Neutrophil (primary cell): ENCODE data around the gene CAMK2G.

Experiments used
- H3K27ac ChIP-seq: fragments of 200-600 bp; sonication (generic); 2 replicates; pipeline ENCODE4 v1.5.1; 2016; ENCODE audit warnings: mild to moderate bottlenecking, moderate library complexity
- H3K27me3 ChIP-seq: fragments of 200-600 bp; sonication (generic); 2 replicates; pipeline ENCODE4 v1.6.0; 2016; ENCODE audit warnings: mild to moderate bottlenecking
- H3K36me3 ChIP-seq: fragments of 200-600 bp; sonication (generic); 2 replicates; pipeline ENCODE4 v1.5.1; 2017
- H3K4me1 ChIP-seq, 2 experiments: fragments of 200-600 bp in 1 of 2; sonication (generic) in 1 of 2; 1 replicate in 1 of 2; 2 replicates in 1 of 2; pipeline versions ENCODE4 v1.5.1 to v1.6.1; 2013 to 2016; ENCODE audit warnings: low read depth in 1 of 2, low read length in 1 of 2, mild to moderate bottlenecking in 1 of 2, moderate library complexity in 1 of 2; ENCODE audit not compliant: control insufficient read depth in 1 of 2, insufficient read depth in 1 of 2
- H3K4me3 ChIP-seq, 2 experiments: fragments of 200-600 bp in 1 of 2; sonication (generic) in 1 of 2; 1 replicate in 1 of 2; 2 replicates in 1 of 2; pipeline ENCODE4 v1.5.1; 2013 to 2016; ENCODE audit warnings: low read depth in 1 of 2, low read length in 1 of 2, mild to moderate bottlenecking in 1 of 2, moderate library complexity in 1 of 2
- H3K9me3 ChIP-seq: fragments of 200-600 bp; sonication (generic); 2 replicates; pipeline ENCODE4 v1.5.1; 2016
- TF ChIP-seq, protein P1 (sequence below): fragments of 200-600 bp; sonication (generic); IDR thresholded peaks from 2 replicates; pipeline ENCODE4 v1.5.1; 2016; ENCODE audit warnings: antibody characterized with exemption

Gene CAMK2G

DNA sequence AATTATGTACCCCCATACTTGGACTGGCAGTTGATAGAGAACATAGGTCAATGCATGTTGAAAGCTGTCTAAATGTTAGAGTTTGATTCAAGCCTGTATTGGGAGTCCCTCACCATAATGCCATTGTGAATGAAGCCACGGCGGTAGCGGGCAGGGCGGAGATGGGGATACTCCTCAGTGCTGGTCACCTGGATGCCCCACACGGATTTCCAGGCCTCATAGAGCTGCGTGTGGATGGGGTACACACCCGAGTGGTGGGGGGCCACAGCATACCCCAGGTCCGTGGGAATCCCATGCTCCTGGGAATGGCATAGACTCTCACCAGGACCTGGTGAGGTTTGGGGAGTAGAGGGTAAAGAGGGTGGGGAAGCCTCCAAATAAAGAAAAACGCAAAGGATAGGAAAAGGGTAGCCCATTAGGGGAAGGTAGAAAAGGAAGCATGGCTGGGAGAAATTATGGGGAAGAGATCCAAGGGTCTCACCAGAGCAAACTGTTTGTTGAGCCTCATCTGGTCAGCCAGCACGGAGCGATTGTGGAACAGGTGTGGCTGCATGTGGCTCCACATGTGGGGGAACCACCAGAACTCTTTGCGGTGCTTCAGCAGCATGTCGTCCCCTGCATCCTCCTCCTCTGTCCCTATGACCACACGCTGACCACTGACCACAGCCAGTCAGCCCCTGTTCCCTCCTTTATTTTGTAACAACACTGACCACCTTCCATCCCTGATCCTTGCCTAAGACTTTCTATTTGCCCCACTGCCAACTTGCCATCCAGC, 68.0 kb downstream of the CAMK2G start:
- Histone ChIP-seq H3K36me3 (peaks cover 72% of the 10 kb centered on the region), H3K27me3 (no peaks in the 10 kb centered on the region), H3K4me3 (no peak overlapping the region), H3K9me3 (no peaks in the 10 kb centered on the region), H3K4me1 (peaks cover 18 to 27% of the 10 kb centered on the region in 2 experiments), H3K27ac (no peak overlapping the region)
- TF ChIP-seq, protein P1, sequence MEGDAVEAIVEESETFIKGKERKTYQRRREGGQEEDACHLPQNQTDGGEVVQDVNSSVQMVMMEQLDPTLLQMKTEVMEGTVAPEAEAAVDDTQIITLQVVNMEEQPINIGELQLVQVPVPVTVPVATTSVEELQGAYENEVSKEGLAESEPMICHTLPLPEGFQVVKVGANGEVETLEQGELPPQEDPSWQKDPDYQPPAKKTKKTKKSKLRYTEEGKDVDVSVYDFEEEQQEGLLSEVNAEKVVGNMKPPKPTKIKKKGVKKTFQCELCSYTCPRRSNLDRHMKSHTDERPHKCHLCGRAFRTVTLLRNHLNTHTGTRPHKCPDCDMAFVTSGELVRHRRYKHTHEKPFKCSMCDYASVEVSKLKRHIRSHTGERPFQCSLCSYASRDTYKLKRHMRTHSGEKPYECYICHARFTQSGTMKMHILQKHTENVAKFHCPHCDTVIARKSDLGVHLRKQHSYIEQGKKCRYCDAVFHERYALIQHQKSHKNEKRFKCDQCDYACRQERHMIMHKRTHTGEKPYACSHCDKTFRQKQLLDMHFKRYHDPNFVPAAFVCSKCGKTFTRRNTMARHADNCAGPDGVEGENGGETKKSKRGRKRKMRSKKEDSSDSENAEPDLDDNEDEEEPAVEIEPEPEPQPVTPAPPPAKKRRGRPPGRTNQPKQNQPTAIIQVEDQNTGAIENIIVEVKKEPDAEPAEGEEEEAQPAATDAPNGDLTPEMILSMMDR: no peak

DNA sequence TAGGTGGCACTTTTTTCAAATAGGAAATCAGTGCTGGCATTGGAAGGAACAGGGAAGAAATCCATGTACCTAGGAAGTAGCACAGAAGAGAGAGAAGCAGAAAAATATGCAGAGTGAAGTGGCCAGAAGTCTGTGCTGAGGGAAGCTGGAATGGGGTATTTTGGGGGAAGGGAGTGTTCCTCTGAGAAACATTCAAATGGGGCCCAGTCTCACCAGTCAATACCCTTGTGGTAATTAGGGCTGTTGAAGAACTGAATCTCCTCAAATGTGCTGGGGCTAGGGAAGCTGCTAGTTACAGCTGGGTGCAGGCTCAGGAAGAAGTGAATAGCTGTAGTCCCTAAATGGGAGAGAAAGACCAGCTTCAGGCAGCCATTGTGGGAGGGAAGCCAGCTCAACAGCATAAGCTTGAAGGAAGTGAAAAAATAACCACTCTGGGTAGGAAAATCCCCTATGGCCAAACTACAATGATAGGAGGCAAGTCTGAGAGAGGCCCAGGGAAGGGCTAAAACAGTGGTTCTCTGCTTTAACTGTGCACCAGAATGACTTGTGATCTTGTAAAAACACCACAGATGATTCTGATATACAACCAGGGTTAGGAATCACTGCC, 70.6 kb downstream of the CAMK2G start:
- TF ChIP-seq, protein P1: no peak
- no peaks in the 10 kb centered on the region for H3K27me3 ChIP-seq
- peaks cover 98% of the 10 kb centered on the region for H3K36me3 ChIP-seq
- no peak overlapping the region for H3K4me3 ChIP-seq
- peaks cover 0 to 6% of the 10 kb centered on the region in 2 experiments for H3K4me1 ChIP-seq
- no peaks in the 10 kb centered on the region for H3K9me3 ChIP-seq
- peak overlapping the region; percentile 9 for H3K27ac ChIP-seq

DNA sequence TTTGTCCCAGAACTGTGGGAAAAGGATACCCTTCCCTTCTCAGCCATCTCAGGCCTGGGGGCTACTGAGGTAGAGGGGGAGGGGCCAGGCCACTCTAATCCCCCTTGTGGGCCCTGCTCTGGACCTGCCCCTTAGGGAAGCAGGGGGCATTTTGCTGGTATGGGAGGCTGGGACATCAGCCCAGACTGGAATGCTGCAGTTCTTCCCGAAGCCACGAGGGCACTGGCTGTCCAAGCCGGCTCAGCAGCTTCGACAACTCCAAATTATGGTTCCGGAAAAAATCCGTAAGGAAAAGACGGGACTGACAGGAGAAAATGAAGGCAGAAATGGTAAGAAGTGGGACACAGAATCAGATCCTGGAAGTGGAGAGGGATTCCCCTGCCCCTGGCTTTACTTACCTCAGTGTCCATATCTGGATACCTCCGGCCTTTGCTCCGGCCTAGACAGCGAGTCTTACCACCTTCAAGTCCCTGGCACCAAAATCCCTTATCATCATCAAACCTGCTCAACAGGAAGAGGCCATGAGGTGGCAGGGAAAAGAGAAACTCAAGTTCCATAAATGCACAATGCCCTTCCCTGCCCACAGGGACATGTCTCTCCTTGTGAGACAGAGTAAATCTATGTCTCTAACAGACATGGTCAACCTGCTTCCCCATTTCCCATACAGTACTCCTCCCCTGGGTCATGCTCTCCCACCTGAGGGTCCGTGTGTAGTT, 71.9 kb downstream of the CAMK2G start:
- TF ChIP-seq, protein P1: no peak
- Histone ChIP-seq H3K36me3 (peaks cover 100% of the 10 kb centered on the region), H3K9me3 (no peaks in the 10 kb centered on the region), H3K27ac (peak overlapping the region; percentile 14), H3K4me3 (no peak overlapping the region), H3K27me3 (no peaks in the 10 kb centered on the region), H3K4me1 (peaks cover 0 to 6% of the 10 kb centered on the region in 2 experiments)

DNA sequence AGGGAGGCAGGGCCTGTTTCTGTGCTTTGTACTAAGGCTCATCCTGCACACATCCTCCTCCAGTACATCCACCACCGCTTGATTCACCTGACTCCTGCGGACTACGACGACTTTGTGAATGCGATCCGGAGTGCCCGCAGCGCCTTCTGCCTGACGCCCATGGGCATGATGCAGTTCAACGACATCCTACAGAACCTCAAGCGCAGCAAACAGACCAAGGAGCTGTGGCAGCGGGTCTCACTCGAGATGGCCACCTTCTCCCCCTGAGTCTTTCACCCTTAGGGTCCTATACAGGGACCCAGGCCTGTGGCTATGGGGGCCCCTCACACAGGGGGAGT, 73.1 kb downstream of the CAMK2G start:
- H3K27ac ChIP-seq: no peak overlapping the region
- TF ChIP-seq, protein P1: no peak
- no peak overlapping the region for H3K4me3 ChIP-seq
- peaks cover 100% of the 10 kb centered on the region for H3K36me3 ChIP-seq
- H3K27me3 ChIP-seq: no peaks in the 10 kb centered on the region
- H3K4me1 ChIP-seq: no peaks in the 10 kb centered on the region
- H3K9me3 ChIP-seq: no peaks in the 10 kb centered on the region

DNA sequence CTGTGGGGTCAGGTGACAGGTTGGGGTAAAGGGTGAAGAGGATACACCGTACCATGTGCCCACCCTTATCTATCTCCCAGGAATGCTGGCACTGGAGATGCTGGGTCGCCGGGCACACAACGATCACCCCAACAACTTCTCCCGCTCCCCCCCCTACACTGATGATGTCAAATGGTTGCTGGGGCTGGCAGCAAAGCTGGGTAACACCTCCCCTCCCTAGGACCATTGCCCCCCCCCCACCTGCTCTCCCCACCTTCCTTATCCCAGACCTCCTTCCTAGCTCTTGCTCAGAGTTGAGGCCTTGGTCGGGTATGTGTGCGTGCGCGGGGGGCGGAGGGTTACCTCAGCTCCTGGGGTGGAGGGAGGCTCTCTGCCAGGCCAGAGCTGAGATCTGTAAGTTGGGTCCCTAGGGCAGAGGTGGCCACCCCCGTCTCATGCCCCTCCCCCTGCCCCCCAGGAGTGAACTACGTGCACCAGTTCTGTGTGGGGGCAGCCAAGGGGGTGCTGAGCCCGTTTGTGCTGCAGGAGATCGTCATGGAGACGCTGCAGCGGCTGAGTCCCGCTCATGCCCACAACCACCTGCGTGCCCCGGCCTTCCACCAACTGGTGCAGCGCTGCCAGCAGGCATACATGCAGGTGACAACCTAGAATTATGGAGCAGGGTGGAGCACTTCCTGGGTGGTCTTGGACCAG, 73.6 kb downstream of the CAMK2G start:
- H3K4me1 ChIP-seq: no peaks in the 10 kb centered on the region
- no peaks in the 10 kb centered on the region for H3K27me3 ChIP-seq
- TF ChIP-seq, protein P1: no peak
- H3K36me3 ChIP-seq: peaks cover 100% of the 10 kb centered on the region
- H3K4me3 ChIP-seq: no peak overlapping the region
- peak overlapping the region; percentile 20 for H3K27ac ChIP-seq
- no peaks in the 10 kb centered on the region for H3K9me3 ChIP-seq
